Measurements from ENCODE around the gene EPB42.

GRCh38 chr15:43232289-43232874 lies 11.6 kb upstream of the EPB42 start:
- TF ChIP-seq GATA1 (IDR thresholded peaks at IDR 0.05; ENCODE audit: low read depth, low read length): no peak
- TF ChIP-seq POLR2A (IDR thresholded peaks at IDR 0.05; ENCODE audit: low read length): no peak
